ENCODE measurements around the gene ATF4.

ATF4 gene

DNA sequence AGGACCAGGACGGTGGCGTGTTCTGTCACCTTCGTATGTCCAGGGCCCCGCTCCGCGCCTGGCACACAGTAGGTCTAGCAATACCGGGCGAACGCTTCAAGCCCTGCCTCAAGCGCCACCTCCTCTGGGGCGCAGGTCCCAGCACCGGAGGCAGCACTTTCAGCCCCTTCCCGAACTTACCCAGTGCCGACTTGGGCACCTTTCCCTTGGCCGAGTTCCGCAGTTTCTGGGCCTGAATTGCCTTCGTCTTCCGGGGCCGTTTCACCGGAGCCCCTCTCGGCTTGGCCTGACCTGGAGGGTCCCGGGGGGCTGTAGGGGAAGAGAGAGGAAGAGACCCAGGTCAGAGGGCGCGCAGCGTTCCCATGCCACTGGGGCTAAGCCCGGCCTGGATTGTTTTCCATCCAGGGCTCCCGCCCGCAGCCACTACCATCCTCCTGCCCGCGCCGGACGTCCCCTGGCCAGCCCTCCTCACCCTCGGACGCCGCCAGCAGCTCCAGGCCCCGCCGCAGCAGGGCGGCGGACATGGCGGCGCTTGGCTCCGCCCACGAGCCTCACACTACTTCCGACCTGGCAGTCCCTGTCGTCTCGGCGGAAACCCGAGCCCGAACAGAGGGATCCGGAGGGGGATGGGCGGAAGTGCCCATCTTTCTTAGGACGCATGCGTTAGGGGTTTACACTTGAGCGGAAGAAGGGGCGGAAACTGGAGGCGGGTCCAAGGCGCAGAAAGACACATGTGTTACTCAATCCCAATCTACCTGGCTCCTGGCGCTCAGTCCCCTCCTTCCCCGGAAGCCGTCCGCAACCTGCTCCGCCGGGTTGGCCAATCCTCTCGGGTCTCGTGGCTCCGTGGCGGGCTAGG lies 12.1 kb downstream of the ATF4 start, which contains the start of gene RPS19BP1 (continued):
- TF ChIP-seq, protein P1, sequence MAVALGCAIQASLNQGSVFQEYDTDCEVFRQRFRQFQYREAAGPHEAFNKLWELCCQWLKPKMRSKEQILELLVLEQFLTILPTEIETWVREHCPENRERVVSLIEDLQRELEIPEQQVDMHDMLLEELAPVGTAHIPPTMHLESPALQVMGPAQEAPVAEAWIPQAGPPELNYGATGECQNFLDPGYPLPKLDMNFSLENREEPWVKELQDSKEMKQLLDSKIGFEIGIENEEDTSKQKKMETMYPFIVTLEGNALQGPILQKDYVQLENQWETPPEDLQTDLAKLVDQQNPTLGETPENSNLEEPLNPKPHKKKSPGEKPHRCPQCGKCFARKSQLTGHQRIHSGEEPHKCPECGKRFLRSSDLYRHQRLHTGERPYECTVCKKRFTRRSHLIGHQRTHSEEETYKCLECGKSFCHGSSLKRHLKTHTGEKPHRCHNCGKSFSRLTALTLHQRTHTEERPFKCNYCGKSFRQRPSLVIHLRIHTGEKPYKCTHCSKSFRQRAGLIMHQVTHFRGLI (tag by site-specific recombination; IDR thresholded peaks at IDR 0.05), result 0 out of 2 replicates have a peak, but pooled peaks have one; percentile 7
- TF ChIP-seq, protein P2, sequence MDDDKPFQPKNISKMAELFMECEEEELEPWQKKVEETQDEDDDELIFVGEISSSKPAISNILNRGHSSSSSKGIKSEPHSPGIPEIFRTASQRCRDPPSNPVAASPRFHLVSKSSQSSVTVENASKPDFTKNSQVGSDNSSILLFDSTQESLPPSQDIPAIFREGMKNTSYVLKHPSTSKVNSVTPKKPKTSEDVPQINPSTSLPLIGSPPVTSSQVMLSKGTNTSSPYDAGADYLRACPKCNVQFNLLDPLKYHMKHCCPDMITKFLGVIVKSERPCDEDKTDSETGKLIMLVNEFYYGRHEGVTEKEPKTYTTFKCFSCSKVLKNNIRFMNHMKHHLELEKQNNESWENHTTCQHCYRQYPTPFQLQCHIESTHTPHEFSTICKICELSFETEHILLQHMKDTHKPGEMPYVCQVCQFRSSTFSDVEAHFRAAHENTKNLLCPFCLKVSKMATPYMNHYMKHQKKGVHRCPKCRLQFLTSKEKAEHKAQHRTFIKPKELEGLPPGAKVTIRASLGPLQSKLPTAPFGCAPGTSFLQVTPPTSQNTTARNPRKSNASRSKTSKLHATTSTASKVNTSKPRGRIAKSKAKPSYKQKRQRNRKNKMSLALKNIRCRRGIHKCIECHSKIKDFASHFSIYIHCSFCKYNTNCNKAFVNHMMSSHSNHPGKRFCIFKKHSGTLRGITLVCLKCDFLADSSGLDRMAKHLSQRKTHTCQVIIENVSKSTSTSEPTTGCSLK (tag by site-specific recombination; IDR thresholded peaks at IDR 0.05), result no peak
- TF ChIP-seq ZXDB (tag by site-specific recombination; IDR thresholded peaks at IDR 0.05) (peak; percentile 99), ZBTB10 (tag by site-specific recombination; IDR thresholded peaks at IDR 0.05) (peak; percentile 48; the same call in 1 of the 2 replicates), OSR2 (tag by site-specific recombination; IDR thresholded peaks at IDR 0.05) (peak; percentile 79), ZNF585B (tag by site-specific recombination; IDR thresholded peaks at IDR 0.05) (no peak), ZSCAN16 (tag by site-specific recombination; IDR thresholded peaks at IDR 0.05) (0 out of 2 replicates have a peak, but pooled peaks have one; percentile 25), KLF10 (tag by site-specific recombination; IDR thresholded peaks at IDR 0.05) (no peak), ZNF660 (tag by site-specific recombination; IDR thresholded peaks at IDR 0.05) (peak; percentile 42; the same call in 1 of the 2 replicates), ZNF830 (tag by site-specific recombination; IDR thresholded peaks at IDR 0.05; ENCODE audit: low read depth) (no peak), ZNF335 (tag by site-specific recombination; conservative IDR thresholded peaks at IDR 0.05) (peak; percentile 89), ZBTB7A (tag by site-specific recombination; IDR thresholded peaks at IDR 0.05; ENCODE audit: low read depth) (peak; percentile 80; the same call in 1 of the 2 replicates), ZNF10 (tag by site-specific recombination; IDR thresholded peaks at IDR 0.05) (no peak), REST (tag by site-specific recombination; IDR thresholded peaks at IDR 0.05) (no peak)
- TF ChIP-seq, protein P3, sequence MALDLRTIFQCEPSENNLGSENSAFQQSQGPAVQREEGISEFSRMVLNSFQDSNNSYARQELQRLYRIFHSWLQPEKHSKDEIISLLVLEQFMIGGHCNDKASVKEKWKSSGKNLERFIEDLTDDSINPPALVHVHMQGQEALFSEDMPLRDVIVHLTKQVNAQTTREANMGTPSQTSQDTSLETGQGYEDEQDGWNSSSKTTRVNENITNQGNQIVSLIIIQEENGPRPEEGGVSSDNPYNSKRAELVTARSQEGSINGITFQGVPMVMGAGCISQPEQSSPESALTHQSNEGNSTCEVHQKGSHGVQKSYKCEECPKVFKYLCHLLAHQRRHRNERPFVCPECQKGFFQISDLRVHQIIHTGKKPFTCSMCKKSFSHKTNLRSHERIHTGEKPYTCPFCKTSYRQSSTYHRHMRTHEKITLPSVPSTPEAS (tag by site-specific recombination; IDR thresholded peaks at IDR 0.05), result no peak
- TF ChIP-seq, protein P4, sequence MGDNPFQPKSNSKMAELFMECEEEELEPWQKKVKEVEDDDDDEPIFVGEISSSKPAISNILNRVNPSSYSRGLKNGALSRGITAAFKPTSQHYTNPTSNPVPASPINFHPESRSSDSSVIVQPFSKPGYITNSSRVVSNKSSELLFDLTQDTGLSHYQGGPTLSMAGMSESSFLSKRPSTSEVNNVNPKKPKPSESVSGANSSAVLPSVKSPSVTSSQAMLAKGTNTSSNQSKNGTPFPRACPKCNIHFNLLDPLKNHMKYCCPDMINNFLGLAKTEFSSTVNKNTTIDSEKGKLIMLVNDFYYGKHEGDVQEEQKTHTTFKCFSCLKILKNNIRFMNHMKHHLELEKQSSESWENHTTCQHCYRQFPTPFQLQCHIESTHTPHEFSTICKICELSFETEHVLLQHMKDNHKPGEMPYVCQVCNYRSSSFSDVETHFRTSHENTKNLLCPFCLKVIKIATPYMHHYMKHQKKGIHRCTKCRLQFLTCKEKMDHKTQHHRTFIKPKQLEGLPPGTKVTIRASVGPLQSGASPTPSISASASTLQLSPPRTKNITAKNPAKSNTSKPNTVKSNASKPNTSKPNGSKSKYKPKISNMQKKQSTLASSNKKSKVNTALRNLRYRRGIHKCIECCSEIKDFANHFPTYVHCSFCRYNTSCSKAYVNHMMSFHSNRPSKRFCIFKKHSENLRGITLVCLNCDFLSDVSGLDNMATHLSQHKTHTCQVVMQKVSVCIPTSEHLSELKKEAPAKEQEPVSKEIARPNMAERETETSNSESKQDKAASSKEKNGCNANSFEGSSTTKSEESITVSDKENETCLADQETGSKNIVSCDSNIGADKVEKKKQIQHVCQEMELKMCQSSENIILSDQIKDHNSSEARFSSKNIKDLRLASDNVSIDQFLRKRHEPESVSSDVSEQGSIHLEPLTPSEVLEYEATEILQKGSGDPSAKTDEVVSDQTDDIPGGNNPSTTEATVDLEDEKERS (tag by site-specific recombination; IDR thresholded peaks at IDR 0.05), result no peak
- TF ChIP-seq, protein P5, sequence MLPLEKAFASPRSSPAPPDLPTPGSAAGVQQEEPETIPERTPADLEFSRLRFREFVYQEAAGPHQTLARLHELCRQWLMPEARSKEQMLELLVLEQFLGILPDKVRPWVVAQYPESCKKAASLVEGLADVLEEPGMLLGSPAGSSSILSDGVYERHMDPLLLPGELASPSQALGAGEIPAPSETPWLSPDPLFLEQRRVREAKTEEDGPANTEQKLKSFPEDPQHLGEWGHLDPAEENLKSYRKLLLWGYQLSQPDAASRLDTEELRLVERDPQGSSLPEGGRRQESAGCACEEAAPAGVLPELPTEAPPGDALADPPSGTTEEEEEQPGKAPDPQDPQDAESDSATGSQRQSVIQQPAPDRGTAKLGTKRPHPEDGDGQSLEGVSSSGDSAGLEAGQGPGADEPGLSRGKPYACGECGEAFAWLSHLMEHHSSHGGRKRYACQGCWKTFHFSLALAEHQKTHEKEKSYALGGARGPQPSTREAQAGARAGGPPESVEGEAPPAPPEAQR (tag by site-specific recombination; IDR thresholded peaks at IDR 0.05), result no peak
